CD1c-positive myeloid dendritic cell (primary cell): ENCODE results near the gene NMB.

ENCODE experiments used
- DNase-seq: peaks from one replicate; pipeline ENCODE4 v3.0.0-alpha.2; 2016; ENCODE audit errors: extremely low spot score

Gene NMB

GRCh38 chr15:84658080-84658787 is at the start of gene NMB:
Gene NMB, minus strand, starts transcription at chr15:84658199. Its CDS starts 47 bp downstream, at chr15:84658152.
- DNase-seq: peak; percentile 90

- no peak for DNase-seq
Observed at GRCh38 chr15:84703808-84704207, 45.8 kb upstream of the NMB start.

DNA sequence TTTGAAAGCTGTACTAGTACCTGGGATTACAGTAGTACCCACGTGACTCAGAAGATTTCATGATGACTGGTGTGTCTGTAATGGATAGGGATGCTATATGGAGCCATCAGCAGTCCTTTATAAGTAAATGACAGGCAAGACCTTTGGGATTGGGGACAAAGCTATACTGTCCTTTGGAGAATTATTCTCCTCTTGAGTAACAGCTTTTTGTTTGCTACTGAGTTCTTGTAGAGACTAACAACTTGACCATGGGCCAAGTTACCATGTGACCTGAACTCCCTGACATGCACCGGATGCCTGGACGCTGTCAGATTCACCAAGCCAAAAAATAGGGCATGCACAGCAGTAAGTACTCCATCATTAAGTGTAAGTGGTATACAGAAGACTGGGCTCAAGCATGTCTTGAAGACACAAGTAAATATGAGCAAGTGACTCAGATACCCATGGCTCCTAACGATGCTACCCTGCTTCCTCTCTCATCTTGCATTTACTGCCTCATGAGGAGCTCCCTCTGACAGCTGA is 45.0 kb upstream of the NMB start:
- no peak for DNase-seq

DNA sequence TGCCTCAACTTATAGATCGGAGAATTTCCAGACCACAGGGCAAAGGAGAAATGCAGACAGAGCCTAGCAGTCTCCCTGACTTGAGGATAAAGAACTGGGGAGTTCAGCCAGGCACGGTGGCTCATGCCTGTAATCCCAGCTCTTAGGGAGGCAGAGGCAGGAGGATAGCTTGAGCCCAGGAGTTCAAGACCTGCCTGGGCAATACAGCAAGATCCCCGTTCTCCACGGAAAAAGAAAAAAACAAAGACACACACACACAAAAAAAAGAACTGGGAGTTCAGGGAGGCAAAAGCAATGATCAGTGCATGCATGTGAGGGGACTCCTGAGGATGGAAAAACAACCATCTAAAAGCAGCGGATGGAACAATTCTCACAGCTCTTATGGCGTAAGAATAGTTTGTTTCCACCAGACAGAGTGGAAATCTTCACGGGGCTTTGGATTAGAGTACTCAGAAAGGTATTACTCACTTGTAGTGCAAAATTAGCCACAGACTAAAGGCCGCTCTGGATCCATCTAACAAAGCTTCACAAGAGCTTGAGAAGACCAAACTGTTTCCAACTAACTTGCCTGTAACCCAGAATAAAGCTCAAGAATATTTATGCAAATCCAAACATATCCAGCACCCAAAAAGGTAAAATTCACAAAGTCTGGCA is 41.7 kb upstream of the NMB start:
- no peak for DNase-seq

- DNase-seq: peak; percentile 55
Observed at GRCh38 chr15:84697236-84697990, 39.4 kb upstream of the NMB start.

DNA sequence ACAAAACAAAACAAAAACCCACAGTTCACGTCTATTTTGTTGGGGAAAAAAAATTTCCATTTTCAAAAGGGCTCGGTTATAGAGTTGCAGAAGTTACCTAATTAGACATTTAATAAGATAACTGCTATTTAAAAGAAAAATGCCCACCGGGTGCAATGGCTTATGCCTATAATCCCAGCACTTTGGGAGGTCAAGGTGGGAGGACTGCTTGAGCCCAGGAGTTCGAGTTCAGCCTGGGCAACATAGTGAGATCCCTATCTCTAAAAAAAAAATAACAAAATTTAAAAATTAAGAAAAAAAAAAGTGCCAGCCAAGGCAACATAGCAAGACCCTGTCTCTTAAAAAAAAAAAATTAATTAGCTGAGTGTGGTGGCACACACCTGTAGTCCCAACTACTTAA is 38.8 kb upstream of the NMB start:
- no peak for DNase-seq

- no peak for DNase-seq
Observed at GRCh38 chr15:84690342-84690741, 32.3 kb upstream of the NMB start.

GRCh38 chr15:84689858-84690257 is 31.9 kb upstream of the NMB start:
- DNase-seq: no peak

- peak; percentile 50 for DNase-seq
Observed at GRCh38 chr15:84686446-84686845, 28.4 kb upstream of the NMB start.

DNA sequence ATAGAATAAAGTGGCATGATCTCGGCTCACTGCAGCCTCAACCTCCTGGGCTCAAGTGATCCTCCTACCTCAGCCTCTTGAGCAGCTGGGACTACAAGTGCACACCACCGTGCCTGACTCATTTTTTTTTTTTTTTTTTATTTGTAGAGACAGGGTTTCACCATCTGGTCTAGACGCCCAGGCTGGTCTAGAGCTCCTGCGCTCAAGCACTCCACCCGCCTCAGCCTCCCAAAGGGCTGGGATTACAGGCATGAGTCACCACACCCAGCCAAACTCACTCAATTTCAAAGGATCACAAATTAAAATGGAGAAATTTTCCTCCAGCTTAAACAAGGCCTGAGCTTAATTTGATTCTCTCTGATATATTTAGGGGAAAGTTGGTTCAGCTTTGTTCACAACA is 27.3 kb upstream of the NMB start:
- peak; percentile 61 for DNase-seq

GRCh38 chr15:84684092-84684491 is 26.1 kb upstream of the NMB start:
- peak; percentile 72 for DNase-seq

- DNase-seq: peak; percentile 74
Observed at GRCh38 chr15:84681831-84682230, 23.8 kb upstream of the NMB start.

DNA sequence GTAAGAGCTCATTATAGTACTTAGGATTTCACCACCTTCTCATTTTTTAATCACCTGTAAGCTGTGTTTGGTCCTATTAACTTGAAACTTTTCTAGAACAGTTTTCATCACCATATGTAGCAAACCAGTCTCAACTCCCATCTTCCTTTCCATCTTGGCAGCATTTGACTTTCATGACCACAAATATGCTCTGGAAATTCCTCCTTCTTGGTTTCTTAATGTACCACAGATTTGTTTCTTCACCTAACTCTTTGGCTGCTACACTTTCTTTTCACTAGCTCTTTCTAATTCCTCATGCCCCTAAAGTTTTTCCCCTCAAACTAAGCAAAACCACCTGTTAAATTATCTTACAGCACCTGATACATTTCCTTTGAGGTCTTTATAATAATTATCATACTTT is 13.2 kb upstream of the NMB start:
- DNase-seq: no peak

DNA sequence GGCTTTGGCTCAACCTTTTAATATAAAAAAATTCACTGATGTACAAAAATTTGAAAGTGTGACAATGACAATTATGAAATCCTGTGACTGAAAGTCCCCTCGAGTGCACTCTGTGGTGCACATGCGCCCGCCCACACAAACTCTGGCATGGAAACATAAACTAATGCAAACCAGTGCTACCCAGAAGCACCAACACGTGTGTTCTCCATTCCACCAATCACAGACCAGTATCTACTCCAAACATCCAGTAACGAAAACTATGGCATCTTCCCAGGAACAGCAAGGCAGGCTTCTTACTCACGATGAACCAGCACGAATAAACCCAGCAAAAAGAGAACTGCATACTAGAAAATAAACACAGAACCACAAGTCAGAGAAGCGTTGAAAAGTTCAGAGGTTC is 11.7 kb upstream of the NMB start:
- no peak for DNase-seq

- no peak for DNase-seq
Observed at GRCh38 chr15:84668221-84668982, 10.4 kb upstream of the NMB start.

DNA sequence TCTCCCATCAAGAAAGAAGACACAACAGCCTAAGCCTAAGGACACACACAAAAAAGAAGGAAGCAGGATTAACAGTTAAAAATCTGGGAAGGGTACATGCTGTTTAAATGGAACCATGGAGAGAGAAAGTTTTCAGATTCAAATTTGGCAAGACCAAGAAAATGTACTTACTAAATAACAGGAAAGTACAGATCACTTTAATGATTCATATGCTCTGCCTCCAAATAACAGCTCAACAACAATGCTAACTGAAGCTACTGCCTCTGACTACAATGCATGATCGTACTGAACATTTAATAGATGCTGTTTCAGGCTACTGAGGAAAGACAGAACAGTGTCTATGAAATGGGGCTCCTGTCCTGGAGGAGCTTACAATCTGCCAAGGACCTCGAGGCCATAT is 8.4 kb upstream of the NMB start:
- DNase-seq: no peak

- no peak for DNase-seq
Observed at GRCh38 chr15:84661001-84661400, 3.0 kb upstream of the NMB start.

- no peak for DNase-seq
Observed at GRCh38 chr15:84659904-84660781, 2.1 kb upstream of the NMB start.

GRCh38 chr15:84658788-84659411 is 901 bp upstream of the NMB start:
- DNase-seq: no peak

DNA sequence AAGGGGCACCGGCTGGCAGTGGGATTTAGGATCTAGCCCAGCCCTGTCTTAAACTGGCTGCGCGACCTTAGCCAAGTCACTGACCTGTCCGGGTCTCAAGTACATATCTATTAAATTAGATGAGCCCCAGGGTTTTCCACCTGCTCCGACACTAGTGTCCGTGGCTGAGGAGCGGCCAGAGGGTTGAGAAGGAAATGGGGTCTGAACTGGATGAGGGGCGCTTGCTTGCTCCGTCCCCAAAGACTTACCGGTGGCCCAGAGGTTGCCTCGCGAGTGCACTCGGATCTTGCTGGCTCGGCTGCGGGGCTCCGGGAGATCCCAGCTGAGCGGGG is 285 bp downstream of the NMB start:
- DNase-seq: no peak

- no peak for DNase-seq
Observed at GRCh38 chr15:84656972-84657371, 1.0 kb downstream of the NMB start.
